Stimulated activated CD8-positive, alpha-beta memory T cell treated with anti-CD3 and anti-CD28 coated beads, Interleukin-4, amount 100 ng/mL, for 48 hours (primary cell): ENCODE measurements around the gene PGRMC2.
"Not testable (repeated sequence)": the region's sequence is repeated elsewhere in the genome, so short reads cannot be mapped to it uniquely, and the experiment has no call there.

ENCODE experiments used
- DNase-seq: peaks from one replicate; pipeline ENCODE4 v3.0.0-alpha.2; 2020

PGRMC2 gene

GRCh38 chr4:128265550-128265949 lies 22.1 kb downstream of the PGRMC2 start:
- DNase-seq: not testable (repeated sequence)

GRCh38 chr4:128259889-128260288 lies 27.7 kb downstream of the PGRMC2 start:
- not testable (repeated sequence) for DNase-seq

- not testable (repeated sequence) for DNase-seq
Measured at GRCh38 chr4:128258166-128258565, 29.4 kb downstream of the PGRMC2 start.

DNA sequence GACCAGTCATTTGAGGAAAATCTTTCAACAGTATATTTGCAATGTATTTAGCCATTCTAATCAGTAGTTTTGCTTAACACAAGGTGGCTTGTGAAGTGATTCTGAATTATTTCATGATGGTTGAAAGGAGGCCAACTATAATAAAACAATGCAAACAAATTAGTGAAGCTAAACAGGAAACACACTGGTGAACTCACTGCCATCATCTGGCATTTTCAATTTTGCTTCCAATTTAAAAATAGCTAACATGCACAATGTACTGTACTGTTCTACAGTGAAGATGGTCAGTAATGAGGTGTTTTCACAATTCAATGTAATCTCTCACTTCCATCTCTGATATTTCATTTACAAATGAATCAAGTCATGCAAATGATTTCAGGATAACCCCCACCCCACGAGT lies 31.1 kb downstream of the PGRMC2 start:
- DNase-seq: no peak

DNA sequence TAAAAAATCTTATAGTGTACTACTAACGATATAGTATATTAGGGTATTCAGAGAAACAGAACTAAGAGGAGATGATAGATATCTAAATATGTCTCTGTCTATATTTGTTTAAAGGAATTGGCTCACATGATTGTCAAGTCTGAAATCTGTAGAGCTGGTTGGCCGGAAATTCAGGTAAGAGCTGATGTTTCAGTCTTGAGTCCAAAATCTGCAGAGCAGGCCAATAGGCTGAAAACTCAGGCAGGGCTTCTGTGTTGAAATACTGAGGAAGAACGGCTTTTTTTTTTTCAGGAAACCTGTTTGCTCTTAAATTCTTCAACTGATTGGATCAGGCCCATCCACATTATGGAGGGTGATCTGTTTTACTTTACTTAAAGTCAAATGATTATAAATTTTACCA lies 31.7 kb downstream of the PGRMC2 start:
- DNase-seq: no peak

- no peak for DNase-seq
Measured at GRCh38 chr4:128249787-128250668, 37.6 kb downstream of the PGRMC2 start.

DNA sequence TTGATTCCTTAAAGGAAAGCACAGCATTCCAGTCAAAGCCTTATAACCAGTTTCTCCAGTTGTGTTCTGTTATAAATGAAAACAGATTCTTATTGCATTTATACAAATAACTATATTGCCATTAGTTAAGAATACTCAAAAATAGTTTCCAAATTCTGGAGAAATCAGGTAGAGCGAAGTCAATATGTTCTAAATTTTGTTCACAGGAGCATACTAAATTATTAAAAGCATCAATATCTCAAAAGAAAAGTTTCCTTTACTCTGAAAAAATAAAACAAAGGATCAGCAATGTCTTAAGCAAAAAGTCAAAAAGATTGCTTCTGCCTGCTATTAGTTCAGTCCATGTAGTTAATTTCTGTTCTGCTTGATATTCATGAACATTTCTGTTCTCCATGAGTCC lies 39.7 kb downstream of the PGRMC2 start:
- DNase-seq: no peak

DNA sequence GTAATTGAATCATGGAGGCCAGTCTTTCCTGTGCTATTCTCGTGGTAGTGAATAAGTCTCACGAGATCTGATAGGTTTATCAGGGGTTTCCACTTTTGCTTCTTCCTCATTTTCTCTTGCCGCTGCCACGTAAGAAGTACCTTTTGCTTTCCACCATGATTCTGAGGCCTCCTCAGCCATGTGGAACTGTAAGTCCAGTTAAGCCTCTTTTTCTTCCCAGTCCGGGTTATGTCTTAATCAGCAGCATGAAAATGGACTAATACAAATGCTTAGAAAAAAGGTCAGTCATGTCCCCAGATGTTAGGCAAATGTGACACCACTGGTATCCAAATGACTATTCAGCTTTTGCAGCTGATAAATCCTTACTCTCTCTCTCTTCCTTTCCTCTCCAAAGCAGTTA lies 42.2 kb downstream of the PGRMC2 start:
- not testable (repeated sequence) for DNase-seq

DNA sequence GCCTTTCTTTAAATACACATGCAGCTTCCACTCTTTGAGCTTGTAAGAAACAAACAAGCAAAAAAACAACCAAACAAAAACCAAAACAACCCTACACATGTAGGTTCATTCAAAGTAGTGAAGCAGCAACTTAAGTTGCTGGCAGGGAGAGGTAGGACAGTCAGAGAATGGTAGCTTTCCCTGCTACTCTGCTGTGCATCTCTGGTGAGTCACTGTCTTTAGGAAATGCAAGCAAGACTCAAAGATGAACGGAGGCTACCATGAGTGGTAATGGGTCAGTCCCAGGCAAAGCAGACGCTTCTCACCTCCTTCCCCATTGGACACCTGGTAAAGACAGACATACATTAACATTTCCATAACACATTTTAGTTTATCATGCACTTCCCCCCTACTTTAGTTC lies 43.2 kb downstream of the PGRMC2 start:
- DNase-seq: no peak

DNA sequence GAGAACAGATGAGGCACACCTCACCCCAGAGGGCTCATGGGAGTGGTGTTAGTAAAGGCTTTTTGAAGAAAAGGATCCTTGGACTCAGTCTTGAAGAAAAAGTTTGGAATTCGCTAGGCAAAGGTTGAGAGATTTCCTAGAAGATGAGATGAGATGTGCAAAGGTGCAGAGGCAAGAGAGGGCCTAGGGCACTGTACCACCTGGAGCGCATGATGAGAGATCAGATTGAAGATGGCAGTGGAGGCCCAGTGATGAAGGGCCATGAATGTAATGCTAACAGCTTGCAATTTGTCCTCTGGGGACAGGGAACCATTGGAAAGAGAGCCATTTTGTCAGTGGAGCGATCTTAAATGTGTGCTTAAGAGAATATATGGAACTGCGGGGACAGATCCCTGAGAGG lies 45.0 kb downstream of the PGRMC2 start:
- DNase-seq: no peak

DNA sequence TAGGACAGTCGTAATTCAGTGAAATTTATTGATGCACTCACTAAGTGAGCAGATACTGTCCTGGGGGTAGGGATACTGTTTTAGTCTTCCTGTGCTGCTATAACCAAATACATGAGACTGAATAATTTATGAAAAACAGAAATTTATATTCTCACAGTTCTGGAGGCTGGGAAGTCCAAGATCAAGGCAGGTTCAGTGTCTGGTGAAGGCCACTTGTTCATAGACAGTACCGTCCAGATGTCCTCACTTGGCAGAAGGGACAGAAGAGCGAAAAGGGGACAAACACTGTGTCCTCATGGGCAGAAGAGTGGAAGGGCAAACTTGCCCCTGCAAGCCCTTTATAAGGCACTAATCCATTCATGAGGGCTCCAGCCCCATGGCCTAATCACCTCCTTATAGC lies 45.6 kb downstream of the PGRMC2 start:
- DNase-seq: no peak

GRCh38 chr4:128241425-128241913 lies 46.1 kb downstream of the PGRMC2 start:
- no peak for DNase-seq

DNA sequence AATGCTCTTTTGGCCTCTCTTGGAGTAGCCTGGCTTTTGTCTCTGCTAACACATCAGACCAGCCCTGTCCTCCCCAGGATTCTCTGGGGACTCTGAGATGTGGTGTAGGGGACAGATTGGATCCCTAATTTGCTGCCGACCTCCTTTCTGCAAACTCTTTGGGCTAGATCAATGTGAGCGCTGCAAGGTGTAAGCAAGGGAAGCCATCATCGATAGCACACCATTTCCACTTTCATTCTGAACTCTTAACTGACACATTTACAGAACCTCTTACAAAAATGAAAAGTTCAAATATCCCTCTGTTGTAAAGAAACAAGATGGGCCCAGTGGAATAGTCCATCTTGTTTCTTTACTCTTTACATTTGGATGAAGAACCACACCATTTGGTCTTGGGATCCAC lies 46.6 kb downstream of the PGRMC2 start:
- DNase-seq: no peak

- no peak for DNase-seq
Measured at GRCh38 chr4:128234836-128235235, 52.8 kb downstream of the PGRMC2 start.

- DNase-seq: no peak
Measured at GRCh38 chr4:128232719-128233118, 54.9 kb downstream of the PGRMC2 start.

DNA sequence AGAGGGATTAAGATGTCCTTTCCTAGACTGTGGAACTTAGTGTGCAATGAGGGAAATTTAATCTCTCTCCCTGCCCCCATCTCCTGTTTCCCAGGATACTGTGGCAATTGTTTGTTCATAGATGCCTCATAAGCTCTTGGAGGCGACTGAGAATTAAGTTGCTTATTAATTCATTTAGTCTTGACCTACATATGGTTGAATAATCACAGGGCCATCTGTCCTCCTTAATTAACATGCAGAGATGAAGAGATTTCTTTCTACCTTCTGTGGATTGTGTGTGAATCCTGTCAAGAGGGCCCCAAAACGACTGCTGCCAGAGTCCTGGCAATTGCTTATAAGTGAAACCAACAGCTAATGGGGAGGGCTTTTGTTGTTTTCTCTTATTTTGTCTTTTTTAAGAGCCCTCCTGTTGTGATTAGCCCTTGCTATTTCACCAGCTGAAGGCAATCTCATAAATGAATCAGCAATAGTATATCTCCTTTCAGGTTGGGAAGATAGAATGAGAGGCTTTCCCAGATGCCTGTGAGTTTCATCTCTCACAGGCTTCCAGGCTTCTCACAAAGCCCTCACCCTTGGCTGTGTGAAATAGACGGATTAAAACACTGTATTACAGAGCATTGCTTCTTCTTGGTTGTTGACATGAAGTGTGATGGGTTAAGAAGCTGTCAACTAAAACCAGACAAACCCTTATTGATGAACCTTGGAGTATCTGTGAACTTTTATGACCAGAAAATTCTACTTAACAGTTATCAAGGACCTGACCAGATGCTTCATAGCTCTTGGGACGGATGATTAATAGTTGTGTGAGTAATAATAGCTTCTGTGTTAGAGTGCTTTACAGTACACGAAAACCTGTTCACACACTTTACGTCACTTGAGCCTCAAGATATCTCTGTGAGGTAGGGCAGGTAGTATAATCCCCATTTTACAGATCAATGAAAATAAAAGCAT lies 58.5 kb downstream of the PGRMC2 start:
- DNase-seq: no peak

DNA sequence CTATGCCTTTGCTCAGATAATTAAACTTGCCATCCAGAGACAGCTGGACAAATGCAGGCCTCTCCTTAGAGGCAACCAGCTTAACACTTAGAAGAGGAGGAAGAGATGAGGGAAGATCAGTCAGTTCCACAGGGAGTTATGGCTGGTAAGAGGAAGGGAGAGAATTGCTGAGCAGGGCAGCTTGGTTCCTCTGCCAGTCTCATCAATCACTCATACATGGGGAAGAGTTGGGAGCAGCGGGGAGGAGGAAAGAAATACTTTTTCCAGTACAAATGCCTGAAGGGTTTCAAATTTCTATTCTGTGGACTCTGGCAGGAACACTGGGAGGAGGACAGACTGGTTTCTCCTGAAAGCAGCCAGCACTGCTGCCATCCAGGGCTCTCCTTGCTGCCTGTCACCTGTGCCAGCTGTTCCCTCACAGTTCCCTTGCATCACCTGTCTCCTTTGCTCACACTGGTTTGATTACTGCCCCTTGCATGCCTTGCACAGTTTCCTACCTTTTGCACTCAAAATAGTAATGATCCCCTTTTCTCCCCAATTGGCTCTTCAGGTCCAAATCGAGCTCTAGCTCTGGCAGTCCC lies 59.5 kb downstream of the PGRMC2 start:
- no peak for DNase-seq

GRCh38 chr4:128225148-128225547 lies 62.5 kb downstream of the PGRMC2 start:
- DNase-seq: no peak

GRCh38 chr4:128221586-128221985 lies 66.0 kb downstream of the PGRMC2 start:
- no peak for DNase-seq

- no peak for DNase-seq
Measured at GRCh38 chr4:128220286-128221235, 67.1 kb downstream of the PGRMC2 start.
